HT1080 (cell line): ENCODE results near the gene GNPTAB. TPM values are rescaled to one million over a fixed set of nuclear protein-coding genes. Genes with fewer than 3 reads are reported as not detected.
"Not testable (repeated sequence)": the region's sequence is repeated elsewhere in the genome, so short reads cannot be mapped to it uniquely, and the experiment has no call there.

Source experiments
- DNase-seq: peaks from one replicate; pipeline ENCODE4 v3.0.0-alpha.2; 2015; ENCODE audit warnings: low read depth
- total RNA-seq: library from RNA; depleted of rRNA; stranded (reverse); fragments of >200 nt; shearing (Covaris generic); gene quantifications from 2 replicates; pipeline ENCODE4 v1.2.3, GENCODE V29; 2014

Gene GNPTAB
- total RNA-seq, 1 experiment from 2014 or later: 16.5 TPM

- DNase-seq: no peak
Measured at GRCh38 chr12:101738920-101739665, 91.7 kb downstream of the GNPTAB start, which contains the start of gene SYCP3. Gene SYCP3 (minus strand): TSS chr12:101739462. CDS start chr12:101737935, 1,527 bp downstream.

DNA sequence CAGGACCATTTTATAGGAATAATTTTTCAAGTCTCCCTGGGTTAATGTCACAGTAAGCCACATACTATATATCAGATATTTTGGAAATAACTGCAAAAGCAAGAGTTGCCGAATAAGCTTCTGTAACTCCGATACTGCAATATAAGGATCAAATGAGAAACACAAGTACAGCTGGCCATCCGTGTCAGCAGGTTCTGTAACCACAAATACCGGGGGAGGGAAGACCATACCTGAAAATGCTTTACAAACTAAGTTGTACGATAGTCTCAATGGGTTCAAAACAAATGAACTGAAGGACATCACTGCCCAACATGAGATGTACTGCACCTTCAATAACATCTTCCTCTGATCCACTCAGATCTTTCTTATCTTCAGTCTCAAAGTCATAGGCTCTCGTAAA lies 93.3 kb downstream of the GNPTAB start:
- no peak for DNase-seq

GRCh38 chr12:101734482-101734881 lies 96.3 kb downstream of the GNPTAB start:
- not testable (repeated sequence) for DNase-seq

DNA sequence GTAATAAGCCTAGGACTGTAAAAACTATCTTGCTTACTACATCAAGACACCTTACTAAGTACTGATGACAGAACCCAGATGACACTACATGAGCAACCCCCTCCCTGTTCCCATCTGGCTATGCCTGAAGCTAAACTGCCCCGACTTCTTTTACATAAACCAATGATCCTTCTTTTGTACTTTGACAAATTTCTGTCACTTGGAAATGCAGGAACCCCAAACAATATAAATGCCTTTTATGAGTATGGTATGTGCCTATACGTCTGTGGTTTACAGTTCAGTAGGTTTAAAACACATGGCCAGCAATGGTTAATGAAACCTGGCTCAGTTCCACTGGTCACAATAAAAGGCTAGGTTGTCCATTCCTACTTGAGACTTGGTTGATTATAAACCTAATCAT lies 97.6 kb downstream of the GNPTAB start:
- no peak for DNase-seq

GRCh38 chr12:101732318-101732717 lies 98.4 kb downstream of the GNPTAB start:
- DNase-seq: no peak

GRCh38 chr12:101729842-101730241 lies 100.9 kb downstream of the GNPTAB start:
- DNase-seq: no peak

GRCh38 chr12:101727098-101727497 lies 103.7 kb downstream of the GNPTAB start:
- DNase-seq: no peak

GRCh38 chr12:101722392-101722791 lies 108.4 kb downstream of the GNPTAB start:
- no peak for DNase-seq

GRCh38 chr12:101720118-101720517 lies 110.6 kb downstream of the GNPTAB start:
- DNase-seq: no peak

DNA sequence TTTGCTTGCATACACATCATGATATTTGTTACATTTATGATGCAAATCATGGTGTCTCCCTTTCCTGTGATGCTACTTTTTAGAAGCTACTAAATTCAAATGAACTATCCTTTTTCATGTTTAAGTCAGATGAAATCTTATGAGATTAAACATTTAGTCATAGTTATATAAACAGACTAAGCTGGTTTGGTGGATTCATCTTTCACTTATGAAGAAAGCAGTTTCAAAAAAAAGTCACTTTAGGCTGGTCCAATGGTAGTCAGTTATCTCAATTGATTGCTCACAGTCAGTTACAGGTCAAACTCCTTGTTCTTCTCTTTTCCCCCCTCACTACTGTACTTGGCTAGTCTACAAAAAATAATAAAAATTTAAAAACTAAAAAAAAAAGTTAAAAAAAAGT lies 111.2 kb downstream of the GNPTAB start:
- no peak for DNase-seq

GRCh38 chr12:101714877-101715444 lies 115.8 kb downstream of the GNPTAB start:
- no peak for DNase-seq

DNA sequence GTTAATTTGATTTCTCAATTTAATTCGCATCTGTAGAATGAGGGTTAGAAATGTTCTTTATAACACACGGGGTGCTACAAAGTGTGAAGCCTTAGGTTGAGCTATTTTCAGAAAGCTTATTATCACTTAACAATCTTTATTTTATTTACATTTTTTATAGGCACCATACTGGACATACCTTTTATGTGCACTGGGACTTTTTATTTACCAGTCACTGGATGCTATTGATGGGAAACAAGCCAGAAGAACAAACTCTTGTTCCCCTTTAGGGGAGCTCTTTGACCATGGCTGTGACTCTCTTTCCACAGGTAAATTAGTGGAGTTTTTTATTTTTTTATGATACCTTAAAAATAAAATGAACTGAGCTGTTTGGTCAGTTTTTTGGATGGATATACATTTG lies 116.8 kb downstream of the GNPTAB start:
- no peak for DNase-seq

GRCh38 chr12:101713059-101713682 lies 117.6 kb downstream of the GNPTAB start:
- DNase-seq: no peak

GRCh38 chr12:101710288-101710687 lies 120.5 kb downstream of the GNPTAB start:
- DNase-seq: no peak

DNA sequence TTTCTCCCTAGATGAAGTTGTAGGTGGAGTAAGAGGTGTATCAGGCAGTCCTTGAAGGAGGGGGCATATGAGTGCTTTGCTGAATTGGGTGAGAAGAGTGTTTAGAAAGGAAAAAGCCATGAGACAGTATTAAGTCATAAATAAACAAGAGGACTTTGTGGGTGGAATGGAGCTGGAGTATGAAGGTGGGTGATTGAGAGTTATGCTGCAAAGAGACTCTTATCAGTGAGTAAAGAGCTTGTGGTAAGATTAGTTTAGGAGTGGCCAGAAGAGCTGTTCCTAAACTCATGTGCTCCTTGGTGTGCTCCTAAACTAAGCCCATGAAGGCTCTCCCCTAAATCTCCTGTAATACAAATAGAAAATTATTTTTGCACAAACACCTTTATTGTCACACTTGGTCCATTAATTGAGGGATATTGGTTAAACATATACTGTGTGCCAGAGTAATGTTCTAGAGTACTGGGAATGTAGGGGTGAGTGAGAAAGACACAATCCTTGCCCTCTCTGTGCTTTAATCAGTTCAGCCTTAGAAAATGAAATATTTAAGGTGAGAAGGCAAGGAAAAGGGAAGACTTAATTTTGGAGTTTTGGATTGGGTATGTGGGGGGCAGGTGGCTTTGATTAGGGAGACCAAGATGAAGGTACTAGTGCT lies 123.5 kb downstream of the GNPTAB start:
- DNase-seq: peak; percentile 6

GRCh38 chr12:101706403-101706802 lies 124.4 kb downstream of the GNPTAB start:
- no peak for DNase-seq

- DNase-seq: no peak
Measured at GRCh38 chr12:101703487-101703886, 127.3 kb downstream of the GNPTAB start.

DNA sequence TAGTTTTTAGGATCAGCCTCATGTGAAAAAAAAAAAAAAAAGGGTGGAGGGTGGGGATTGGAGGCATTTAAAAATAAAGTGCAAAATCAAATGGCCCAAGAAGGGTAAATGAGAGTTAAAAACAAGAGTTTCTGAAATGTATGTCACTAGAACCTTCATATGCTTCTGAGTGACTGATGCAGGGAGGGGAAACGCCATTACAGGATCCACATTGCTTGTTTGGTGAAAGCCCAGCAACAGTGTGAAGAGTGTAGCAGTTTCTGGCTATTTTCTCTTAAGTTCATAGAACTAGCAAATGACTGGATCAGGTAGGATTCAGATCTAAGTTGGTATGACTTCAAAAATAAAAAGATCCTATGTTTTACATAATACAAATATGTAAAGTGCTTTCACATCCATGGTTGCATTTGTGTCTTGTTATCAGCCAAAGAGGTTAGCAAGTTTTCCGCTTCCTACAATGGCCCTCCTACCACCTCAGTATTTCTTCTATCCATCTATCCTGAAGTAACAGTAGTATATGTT lies 130.4 kb downstream of the GNPTAB start:
- no peak for DNase-seq

DNA sequence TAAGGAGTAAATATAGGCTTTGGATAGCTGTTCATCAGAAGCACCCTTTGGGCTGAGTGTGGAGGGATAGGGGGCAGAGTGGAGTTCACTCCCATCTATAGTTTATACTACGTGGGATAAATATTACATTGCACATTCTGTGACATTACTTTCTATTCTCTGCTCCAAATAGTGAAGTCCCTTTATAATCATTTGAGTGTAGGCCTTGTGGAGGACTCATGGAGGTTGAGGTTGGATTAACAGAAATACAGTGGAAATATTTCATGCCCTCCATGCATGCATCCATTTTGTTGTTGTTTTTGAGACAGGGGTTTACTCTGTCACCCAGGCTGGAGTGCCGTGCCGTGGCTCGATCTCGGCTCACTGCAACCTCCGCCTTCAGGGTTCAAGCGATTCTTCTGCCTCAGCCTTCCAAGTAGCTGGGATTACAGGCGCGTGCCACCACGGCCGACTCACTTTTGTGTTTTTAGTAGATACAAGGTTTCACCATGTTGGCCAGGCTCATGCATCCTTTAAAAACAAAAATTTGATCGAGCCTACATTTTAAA lies 131.9 kb downstream of the GNPTAB start:
- DNase-seq: no peak

- DNase-seq: peak; percentile 32
Measured at GRCh38 chr12:101697930-101698799, 132.6 kb downstream of the GNPTAB start.
